NCI-H82 (cell line): ENCODE results near the gene PCCB.
"Not testable (repeated sequence)": the region's sequence is repeated elsewhere in the genome, so short reads cannot be mapped to it uniquely, and the experiment has no call there.

Source experiments
- DNase-seq: peaks from one replicate; lab custom pipeline; 2025; lab: John Stamatoyannopoulos, UW

Gene PCCB

DNA sequence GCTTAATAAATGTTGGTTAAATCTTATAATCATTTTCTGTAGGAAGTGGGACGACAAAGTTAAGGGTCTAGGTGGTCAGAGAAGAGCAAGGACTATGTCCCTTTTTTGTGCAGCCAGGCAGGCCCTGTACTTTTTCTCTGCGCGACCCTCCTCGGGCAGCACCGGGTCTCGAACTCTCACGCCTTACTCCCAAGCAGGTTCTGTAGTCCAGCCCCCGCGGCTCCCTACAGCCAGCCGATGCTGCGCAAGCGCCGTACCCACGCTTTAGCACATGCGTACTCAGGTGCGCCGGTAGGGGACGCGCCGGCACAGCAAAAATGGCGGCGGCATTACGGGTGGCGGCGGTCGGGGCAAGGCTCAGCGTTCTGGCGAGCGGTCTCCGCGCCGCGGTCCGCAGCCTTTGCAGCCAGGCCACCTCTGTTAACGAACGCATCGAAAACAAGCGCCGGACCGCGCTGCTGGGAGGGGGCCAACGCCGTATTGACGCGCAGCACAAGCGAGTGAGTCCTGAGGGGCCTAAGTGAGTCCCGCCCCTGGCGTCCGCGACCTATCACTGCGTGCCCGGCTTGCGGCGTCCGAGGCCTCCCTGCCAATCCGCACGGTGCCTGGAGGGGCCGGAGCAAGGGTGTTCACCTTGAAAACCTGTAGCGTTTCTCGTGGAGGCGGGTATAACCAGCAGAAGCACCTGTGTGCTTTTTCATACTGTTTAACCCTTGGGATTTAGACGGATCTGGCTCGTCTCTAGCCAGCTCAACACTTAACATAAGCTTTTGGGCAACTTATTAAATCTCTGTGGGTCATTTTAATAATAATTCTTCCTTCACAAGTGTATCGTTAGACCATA is at the start of gene PCCB:
PCCB (plus strand) TSS at position 282 of the 844 bp plus-strand sequence; CDS start at position 318, 36 bp downstream.
- peak; percentile 98 for DNase-seq

DNA sequence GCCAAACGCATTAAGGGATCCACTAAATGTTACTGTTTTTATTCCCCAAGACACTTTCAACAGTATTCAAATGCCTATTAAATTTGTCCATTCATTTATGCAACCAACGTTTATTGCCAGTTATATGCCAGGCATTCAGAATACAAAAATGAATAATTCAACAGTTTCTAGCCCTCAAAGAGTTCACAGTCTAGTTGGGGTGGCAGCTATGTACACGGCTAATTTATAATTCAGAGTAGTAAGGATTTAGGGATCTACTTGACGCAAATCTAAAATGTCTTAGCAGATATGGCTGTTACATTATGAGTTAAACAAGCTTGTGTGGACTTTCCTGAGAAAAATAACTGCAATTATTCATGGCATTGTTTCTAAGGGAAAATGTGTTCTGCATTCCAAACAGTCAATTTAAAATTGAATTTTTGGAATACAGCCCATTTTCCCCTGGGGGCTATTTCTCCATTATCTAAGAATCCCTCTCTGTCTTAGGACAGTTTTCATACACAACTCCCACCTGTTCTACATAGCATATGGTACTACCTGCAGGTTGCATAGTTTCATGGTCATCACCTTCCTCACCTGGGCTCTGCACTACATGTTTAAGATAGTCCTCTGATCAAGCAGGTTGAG is 42.5 kb upstream of the PCCB start:
- no peak for DNase-seq

DNA sequence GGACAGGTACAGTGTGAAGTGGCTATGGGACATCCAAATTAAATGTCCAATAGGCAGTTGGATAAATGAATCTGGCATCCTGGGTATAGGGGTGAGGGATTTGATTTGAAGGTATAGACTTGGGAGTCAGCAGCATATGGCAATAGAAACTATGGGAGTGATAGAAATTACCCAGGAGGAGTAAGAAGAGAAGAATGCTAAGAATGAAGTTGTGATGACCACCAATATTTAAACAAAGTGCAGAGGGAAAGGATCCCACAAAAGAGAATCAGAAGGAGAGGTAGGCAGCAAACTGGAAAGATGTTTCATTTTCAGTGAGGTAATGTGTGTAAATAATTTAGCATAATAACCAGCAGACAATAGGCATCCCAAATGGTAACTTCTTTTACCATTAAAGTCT is 40.2 kb upstream of the PCCB start:
- DNase-seq = no peak

DNA sequence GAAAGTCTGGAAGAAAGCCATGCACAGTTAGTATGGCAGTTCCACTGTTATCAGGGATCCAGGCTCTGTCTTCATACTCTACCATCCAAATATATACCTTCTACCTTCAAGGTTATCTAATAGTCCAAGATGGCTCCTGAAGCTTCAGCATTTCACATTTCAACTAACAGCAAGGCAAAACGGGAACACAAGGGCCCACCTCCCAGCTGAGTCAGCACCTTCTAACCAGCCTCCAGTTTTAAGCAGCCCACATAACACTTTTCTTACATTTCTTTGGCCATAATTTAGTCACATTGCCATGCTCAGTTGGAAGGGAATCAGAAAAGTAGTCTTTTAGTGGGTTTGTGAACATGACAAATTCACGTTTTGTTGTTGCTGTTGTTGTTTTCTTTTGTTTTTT is 38.6 kb upstream of the PCCB start:
- DNase-seq = no peak

DNA sequence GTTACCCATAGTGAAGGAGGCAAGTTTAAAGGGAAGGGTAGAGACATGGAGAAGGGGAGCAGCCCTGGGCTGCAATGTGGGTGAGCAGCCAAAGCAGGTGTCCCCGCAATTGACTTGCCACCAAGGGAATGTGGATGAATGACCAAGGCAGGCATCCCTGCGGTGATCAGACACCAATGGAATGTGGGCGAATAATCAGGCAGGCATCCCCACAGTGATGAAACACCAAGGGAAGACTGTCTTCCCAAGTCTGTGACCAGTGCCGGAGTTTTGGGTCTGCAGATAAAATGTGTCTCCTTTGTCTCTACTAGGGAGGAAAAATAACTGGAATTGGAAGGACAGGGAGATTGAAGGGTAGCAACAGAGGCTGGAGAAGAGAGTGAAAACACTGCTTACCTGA is 27.4 kb upstream of the PCCB start:
- not testable (repeated sequence) for DNase-seq

DNA sequence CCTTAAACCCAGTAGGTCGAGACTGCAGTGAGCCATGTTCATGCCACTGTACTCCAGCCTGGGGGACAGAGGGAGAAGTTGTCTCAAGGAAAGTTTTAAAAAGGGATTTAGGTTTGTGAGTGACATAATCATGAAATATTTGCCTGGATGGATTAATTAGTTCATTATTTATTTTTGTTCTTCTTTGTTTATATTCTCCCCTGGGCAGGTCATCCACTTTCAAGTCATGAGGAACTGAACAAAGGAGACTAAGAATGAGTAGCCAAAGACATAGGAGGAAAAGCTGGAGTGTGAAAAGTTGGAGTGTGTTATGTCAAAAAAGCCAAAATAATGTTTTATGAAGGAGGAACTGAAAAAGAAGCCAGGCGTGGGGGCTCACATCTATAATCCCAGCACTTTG is 17.7 kb upstream of the PCCB start:
- DNase-seq = no peak

DNA sequence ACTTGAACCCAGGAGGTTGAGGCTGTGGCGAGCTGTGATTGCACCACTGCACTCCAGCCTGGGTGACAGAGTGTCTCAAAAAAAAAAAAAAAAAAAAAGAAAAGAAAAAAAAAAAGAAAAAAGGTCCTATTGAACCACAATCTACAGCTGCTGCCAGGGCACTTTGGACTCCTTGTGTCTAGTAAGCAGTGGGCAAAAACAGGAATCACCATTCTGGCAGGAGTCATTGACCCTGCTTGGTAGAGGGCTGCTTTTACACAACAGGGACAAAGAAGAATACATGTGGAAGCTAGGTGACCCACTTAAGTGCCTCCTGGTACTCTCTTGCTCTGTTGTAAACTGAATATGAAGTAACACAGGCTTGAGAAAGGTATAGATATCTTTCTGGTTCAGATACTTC is 14.6 kb upstream of the PCCB start:
- no peak for DNase-seq

DNA sequence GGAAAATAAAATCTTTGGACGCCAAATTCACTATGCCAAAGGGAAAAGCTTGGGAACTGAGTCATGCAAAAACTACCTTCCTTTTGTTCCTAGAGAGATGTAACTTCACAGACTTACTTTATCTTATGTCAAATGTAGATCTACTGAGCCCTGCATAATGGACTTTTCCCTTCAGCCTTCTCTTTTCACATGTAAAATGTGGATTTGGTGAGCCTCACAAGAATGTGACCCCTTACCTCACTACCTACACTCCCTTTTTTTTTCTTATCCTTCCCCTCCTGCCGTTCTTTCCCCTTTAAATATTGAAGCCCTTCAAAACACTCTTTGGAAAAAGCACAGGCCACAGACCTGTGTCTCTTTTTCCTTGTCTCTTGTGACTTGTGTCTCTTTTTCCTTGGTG is 14.0 kb upstream of the PCCB start:
- no peak for DNase-seq

DNA sequence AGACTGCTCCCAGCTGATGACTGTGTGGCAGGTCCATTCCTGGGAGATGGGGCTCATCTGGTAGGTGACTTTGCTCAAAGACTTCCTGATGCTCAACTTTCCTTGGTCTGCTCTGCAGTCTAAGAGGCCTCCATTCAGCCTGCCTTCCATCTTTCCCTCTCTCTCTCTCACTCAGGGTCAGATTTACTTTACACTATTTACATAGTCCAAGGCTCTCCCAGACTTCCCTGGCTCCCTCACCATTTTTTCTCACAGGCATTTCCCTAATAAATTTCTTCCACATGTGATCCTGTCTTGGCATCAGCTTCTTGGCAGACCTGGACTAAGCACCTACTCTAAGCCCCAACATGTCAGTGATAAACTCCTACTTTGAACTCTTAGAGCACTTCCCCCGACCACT is 13.0 kb upstream of the PCCB start:
- DNase-seq = no peak

DNA sequence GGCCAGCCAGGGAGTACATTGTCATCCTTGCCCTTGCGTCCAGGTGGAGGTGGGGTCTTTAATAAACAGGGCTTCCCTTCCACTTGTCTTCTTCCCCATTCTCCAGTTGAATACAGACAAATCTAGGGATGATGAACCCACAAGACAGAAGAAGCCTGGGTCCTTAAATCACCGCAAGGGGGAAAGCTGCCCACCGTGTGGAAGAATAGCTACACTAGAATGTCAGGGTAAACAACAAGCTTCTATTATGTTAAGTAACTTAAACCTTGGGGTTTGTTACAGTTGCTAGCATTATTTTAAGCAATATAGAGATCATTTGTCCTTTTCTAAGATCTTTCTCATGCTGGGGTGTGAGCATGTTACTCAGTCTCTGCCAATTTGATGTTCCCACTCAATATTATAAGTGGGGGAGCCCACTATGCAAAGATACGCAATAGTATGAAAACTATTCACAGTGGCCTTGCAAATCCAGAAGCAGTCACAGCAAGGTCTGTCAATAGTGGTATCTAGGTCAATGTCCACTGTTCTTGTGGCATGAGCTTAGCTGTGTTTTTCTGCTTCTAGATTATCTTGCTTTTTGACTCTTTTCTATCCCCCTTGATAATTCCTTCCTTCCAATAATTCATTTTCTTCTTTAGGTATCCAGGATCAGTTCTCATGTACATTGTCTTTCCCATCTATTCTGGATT is 12.0 kb upstream of the PCCB start:
- DNase-seq = no peak

DNA sequence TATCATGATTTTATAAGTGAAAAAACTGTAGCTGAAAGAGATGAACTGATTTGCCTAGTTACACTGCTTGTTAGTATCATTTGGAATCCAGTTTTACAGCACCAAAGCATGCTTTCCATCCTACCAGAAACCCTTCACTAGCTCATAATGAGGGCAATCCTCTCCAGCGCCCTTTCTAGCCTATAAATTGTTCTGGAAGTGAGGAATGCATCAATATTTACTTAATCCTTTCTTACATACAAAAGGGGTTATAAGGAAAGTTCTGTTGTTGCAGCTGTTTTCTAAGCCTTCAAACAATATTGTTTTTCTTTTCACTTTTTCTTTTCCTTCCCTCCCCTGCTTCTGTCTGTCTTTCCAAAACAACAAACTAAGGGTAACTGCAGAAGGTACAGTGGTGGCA is 11.0 kb upstream of the PCCB start:
- DNase-seq = no peak

DNA sequence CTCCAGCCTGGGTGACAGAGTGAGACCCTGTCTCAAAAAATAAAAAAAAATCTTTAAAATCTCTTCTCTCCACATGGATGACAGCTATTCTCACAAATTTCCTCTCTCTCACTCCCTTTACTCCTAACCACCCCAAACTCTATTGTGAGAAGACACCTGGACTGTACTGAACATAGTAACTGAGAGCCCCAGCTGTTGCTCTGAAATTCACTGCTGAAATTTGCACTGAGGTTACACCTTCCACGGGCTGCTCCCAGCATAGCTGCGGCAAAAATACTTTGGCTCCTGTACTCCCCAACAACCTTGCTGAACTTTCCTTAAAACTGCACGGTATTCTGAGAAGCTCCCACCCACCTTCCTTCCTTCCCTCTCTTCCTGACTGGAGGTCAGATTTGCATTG is 4.4 kb upstream of the PCCB start:
- no peak for DNase-seq

DNA sequence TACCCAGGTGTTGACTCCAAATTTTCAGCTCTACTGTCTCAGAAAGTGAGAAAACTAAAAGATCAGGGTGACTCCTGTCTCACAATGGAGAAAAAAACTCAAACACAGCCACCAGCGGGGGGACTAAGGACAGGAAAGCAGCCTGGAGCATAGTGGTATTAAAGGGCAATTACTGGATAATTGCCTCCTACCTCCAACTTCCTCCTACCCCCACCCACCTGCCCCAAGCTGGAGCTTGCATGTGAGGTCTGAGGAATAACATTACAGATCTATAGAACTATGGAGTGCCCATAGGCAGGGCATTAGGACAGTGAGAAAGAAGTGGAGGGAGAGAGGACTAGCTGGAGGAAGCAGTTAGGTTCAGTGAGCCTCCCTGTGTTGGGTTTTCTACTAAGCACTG is 2.7 kb upstream of the PCCB start:
- peak; percentile 61 for DNase-seq

DNA sequence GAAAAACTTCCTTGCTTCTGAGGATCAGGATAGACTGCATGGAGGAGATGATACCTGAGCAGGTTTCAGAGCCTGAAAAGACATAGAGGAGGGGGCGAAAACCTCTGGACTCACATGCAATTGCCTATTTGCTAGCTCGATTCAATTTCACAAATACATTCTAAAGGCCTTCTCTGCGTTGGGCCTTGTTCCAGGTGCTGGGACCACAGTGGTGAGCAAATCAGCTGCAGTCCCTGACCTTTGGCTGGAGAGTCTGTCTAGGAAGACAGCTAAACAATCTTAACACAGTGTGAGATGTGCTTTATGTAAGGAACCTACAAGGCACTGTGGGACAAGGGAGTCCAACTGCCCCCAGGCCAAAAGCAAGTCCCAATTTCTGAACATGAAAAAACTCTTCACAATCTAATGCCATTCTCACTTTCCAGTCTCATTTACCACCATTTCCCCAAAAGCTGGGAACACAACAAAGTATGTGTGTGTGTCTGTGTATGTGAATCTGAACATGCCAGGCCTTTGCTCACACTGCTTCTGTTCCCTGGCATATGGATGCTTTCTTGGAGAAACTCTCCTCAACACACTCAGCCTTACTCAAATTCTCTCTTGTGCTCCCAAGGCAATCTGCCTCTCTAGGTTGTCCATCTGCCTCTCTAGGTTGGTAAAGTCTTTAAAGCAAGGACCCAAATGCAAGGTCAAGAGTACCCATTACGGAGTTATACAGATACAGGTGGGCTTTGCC is 2.1 kb upstream of the PCCB start:
- DNase-seq = no peak

DNA sequence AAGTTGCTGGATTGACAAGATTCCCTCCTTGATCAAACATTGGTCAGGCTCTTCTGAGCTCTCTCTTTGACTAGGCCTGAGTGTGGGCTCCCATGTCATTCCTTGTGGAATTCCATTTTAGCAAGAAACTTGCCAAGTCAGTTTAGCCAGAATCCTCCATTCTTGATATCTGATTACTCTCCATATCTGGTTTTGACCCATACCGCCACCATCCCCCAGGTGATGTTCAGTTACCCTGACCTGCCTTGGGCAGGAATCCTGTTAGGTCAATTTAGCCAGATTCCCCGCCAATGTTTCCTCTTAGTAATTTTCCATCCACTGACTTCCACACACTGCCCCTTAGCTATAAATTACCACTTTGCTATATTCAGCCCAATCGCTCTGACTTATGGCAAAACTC is 1.0 kb upstream of the PCCB start:
- peak; percentile 31 for DNase-seq

DNA sequence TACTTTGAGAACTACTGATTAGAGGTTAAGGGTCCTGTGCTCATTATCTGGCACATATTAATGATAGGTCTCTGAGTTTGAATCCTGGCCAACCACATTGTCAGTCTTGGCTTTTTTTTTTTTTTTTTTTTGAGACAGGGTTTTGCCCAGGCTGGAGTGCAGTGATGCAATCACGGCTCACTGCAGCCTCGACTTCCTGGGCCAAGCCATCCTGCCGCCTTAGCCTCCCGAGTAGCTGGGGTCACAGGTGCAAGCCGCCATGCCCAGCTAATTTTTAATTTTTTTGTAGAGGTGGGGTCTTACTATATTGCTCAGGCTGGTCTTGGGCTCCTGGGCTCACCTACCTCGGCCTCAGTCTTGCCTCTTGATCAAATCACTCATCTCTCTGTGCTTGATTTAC is 547 bp upstream of the PCCB start:
- no peak for DNase-seq

DNA sequence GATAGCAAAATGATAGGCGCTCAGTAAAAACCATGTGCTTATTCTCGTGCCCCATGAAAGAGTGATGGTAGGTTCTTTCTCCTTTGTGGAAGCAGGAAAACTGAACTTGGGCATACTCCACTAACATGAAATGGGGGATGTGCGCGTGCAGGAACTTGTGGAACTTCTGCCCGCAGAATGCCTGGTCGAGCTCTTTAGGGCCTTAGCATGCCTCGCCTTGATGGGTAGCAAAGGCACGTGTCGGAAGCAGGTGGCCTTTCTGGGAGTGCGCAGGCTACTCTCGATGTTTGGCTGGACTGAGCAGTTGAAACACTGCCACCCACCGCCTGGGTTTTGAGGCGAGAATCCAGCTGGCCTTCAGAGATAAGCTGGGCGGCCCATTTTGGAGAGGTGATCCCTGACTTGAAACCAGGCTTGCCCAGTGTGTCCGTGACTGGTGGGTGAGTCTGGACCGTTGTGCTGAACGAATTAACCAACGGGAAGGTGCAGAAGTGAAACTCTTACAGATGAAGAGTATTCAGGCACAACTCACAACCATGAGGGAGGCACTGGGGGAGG is 842 bp downstream of the PCCB start:
- peak; percentile 89 for DNase-seq

DNA sequence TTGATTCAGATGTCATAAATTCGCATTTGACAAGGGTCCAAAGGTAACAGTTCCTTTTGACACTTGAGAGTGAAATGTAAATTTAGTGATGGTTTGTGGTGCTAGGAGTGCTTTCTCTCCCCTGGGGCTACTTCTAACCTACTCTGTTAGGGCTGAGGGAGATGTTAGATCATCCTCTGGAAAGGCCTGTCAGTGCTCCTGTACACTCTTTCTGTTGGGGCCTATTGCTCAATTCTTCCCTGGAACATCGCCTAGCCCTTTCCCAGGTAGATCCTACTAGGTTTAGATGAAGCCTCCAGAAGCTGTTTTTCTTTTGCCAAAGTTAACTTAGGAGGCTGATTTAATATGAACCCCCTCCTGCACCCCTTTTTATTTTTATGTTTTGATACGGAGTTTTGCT is 1.4 kb downstream of the PCCB start:
- DNase-seq = no peak

DNA sequence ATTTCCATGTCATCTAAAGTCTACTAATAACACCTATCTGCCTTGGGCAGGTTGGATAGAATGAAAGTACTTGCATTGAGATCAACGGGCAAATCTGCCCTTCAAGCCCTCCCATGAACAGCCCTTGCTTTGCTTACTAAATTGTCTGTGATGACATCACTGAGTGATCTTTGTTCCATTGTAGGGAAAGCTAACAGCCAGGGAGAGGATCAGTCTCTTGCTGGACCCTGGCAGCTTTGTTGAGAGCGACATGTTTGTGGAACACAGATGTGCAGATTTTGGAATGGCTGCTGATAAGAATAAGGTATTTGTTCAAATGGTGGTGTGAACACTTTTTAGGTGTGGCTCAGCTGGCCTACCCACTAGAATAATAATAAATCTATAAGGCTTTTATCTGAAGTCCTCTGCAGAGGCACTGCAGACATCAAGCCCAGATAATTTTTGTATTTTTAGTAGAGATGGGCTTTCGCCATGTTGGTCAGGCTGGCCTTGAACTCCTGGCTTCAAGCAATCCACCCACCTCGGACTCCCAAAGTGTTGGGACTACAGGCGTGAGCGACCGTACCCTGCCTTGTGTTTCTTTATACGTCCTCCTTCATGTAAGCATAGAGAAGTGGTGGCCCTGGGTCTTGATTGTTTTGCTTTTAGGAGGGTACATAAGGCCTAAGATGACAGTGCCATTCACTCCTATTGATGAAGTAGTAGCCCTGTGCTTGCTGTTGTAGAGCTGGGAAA is 5.7 kb downstream of the PCCB start:
- no peak for DNase-seq

DNA sequence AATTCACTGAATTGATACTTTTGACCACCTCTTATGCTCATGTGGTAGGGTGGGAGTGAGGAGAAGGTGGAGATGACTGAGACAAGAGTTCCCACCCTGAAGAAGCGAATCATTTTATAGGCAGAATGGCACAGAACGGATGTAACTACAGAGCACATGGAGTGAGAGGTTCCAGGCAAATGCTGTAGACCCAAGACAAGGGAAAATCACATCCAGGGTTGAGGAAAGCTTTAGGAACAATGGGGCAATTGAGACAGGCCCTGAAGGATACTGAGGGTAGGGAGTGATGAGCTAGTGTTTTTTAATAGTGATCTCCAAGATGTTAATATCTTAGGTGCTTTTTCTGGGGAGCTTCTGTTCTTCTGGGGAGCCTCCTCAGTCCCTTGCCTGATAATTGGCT is 8.1 kb downstream of the PCCB start:
- no peak for DNase-seq

DNA sequence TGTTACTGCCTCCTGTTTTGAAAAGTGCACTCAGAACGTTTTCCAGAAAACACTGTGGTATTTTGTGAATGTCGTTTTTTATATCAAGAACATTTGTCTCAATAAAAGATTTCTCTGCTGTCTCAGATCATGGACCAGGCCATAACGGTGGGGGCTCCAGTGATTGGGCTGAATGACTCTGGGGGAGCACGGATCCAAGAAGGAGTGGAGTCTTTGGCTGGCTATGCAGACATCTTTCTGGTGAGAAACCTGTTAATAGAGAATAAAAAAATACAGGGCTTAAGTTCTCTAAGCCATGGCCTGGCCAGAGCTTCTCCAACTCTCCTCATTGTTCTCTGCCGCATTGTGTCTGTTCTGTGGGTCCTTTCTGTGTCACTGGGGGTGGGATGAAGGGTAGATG is 11.7 kb downstream of the PCCB start:
- DNase-seq = no peak

DNA sequence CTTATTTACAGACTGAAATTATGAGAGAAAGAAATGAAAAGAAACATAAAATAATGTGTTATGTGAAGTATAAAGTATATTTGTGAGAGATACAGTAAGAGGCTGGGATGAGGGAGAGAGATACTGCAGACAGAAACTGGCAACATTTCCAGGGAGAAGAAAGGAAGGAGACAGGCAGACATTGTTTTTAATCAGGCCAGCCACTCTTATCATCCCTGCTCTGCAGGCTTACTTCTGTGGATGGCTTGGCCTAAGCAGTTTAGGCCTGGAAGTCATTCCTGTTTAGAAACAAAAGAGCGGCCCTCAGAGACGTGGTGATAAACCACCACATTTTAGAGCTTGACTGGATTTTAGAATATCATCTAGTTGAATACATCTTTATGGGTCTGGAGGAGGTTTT is 12.4 kb downstream of the PCCB start:
- DNase-seq = no peak
